ENCODE measurements around the gene NKX2-8.
"Not testable (repeated sequence)": the region's sequence is repeated elsewhere in the genome, so short reads cannot be mapped to it uniquely, and the experiment has no call there.

The NKX2-8 gene

DNA sequence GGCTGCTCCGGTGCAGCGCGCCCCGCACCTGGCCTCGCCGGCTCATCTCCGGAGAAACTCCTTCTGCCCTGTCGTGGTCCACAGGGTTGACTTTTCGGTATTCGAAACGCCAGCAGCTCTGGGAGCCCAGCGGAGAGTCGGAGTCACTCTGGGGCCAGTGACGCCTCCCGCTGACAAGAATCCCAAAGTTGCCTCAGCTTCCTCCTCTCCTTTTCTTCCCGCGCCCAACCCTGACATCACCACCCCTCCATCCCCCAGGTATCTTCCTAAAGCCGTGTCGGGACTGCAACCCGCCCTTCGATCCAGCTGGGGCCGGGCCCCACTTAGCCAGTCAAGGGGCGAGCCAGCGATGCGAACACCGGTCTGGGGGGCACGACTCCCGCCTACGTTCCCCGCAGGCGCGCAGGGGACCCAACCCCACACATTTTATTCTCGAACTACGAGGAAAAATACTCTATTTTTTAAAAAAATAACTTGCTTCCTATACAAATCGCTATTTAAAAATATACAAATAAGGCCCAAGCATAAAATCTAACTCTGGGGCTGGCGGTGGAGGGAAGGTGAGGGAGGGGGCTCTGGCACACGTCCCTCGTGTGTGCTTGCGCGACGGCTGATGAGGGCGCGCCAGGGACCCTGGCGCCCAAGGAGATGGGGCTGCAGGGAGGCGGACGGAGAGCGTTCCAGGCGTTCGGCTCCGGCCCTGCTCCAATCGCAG, 2.1 kb downstream of the NKX2-8 start:
- DNase-seq (ENCODE audit: low read depth), result no peak

DNA sequence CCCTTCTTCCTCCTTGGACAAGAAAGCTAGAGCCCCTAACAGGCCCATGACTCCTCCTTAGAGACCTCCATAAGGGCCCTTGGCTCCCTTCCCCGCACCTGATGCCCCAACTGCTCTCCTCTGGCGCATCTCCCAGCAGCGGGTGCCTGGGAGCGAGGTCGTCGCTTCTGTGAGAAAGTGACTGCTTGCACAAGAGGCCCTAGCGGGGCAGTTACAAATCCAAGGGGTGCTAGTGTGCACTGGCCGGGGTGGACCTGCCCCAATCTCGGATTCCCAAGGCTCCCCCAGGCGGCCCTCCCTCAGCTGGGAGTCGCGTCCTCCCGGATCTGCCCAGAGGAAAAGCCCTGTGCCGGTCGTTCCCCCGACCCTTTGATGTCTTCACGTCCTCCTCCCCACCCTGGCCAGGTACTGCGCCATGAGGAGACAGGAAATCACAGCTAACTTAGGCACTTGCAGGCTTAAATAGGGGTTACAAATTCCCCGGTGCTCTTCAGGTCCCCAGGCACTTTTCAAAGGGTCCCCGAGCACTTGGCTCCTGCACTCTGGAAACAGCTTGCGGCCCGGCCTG, 2.8 kb downstream of the NKX2-8 start:
- DNase-seq (ENCODE audit: low read depth), result no peak

GRCh38 chr14:36579001-36579555, 3.3 kb downstream of the NKX2-8 start:
- no peak for DNase-seq (ENCODE audit: low read depth)

GRCh38 chr14:36570065-36570464, 12.3 kb downstream of the NKX2-8 start:
- no peak for DNase-seq (ENCODE audit: low read depth)

DNA sequence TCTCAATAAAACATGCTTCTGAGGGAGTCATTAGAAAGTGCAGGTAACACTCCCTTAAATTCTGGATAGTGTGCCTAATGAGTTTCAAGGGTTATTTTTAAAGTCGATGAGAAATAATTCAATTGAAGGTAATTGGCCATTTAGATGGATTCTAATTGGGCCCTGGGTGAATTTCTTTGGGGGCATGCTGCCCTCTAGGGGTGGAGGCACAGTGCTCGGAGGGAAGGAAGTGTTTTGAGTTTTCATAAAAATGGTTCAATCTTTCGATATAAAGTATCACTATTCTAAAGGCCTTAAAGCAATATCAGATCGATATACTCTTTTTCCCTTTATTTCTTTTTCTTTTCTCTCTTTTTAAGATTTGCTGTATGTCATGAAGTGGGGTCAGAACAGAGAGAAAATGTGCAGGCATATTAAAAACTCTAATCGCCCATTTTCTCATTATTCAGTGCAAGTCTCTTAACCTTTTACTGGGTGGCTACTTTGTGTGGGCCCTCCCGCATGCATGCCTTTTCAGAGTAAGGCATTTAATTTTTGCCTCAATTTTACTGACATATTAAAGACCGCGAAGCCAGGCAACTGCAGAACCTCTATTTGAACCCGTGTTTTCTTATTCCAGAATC, 25.5 kb downstream of the NKX2-8 start:
- no peak for DNase-seq (ENCODE audit: low read depth)

DNA sequence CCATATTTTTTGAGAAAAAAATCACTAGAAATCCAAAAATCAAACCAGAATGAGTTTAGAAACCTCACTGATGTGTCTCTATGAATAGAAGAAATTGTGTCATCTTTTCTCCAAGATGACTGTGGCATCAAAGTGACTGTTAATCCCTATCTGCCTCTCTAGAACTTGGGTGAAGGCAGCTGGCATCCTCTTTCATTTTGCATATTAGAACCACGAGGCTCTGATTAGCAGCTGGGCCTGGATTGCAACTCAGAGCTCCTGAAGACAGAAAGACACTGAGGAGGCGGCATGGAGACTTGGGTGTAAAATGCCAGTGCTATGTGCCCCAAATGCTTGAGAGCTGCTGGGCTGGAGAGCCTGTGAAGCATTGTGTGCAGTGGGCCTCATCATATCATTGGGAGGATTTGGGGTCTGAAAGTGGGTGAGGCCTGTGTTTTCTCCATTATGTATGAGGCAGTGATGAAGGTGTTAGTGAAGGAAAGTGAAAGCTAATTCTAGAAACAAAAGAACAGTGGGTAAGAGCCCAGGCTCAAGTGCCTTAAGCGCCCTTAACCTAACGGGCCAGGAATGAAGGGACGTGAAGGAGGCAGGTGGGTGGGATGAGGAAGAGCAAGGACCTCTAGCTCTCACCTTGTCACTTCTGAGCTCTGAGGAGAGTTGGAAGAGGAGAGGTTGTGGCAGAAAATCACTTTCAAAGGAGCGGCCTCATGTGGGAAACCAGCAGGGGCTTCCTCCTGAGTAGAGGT, 26.2 kb downstream of the NKX2-8 start:
- no peak for DNase-seq (ENCODE audit: low read depth)

DNA sequence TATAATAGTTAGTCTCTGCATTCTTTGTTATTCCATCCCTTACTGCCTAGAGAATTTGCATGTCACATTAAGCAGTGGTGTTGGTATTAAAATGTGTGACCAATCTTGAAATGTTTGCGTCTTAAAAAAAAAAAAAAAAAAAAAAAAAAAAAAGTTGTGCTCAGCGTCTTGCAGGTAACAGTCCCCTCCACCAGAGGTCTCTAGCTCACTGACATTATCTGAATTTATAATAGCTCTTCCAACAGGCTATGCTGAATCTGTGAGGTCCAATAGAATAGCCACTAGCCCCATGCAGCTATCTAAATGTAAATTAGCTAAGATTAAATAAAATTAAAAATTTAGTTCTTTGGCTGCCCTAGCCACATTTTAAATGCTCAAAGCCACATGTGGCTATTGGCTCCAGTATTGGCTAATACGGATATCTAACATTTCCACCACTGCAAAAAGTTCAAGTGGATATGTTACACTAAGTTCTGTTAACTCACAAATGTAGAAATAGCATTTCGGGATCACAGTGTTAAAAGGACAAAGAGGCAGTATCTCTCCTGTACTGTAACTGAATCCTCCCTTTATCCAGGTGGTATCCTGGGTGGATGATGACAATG, 28.7 kb downstream of the NKX2-8 start:
- no peak for DNase-seq (ENCODE audit: low read depth)

- no peak for DNase-seq (ENCODE audit: low read depth)
These were observed 31.5 kb downstream of the NKX2-8 start for GRCh38 chr14:36550899-36551298.

- not testable (repeated sequence) for DNase-seq (ENCODE audit: low read depth)
These were observed 38.1 kb downstream of the NKX2-8 start for GRCh38 chr14:36544280-36544679.

- no peak for DNase-seq (ENCODE audit: low read depth)
These were observed 44.4 kb downstream of the NKX2-8 start for GRCh38 chr14:36538051-36538450.

Measured in stimulated activated CD4-positive, alpha-beta T cell treated with anti-CD3 and anti-CD28 coated beads, Interleukin-2, amount 100 ng/mL, for 4 hours (primary cell).